GM21390 (cell line): ENCODE data around the gene MUL1.

Experiments
- ATAC-seq: cut with Tn5 transposase; IDR thresholded peaks from one replicate; pipeline ENCODE4 v1.9.1; 2021; ENCODE audit not compliant: unreplicated experiment

The MUL1 gene

DNA sequence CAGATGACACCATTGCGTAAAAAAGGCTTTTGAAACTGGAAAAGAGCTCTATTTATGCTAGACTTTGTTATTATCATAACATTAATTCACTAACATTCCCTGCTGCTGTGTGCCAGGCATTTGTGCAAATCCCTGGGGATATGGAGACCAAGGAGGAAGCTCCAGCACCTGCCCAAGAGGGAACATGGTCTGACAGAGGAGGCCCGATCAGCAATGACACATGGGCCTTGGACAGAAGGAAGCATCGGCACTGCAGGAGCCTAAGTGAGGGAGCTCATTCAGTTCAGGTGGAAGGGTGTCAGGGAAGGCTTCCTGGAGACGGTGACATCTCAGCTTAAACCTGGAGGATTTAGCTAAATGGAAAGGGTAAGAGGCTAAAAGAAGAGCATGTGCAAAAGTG is 35.8 kb downstream of the MUL1 start:
- ATAC-seq, result no peak

DNA sequence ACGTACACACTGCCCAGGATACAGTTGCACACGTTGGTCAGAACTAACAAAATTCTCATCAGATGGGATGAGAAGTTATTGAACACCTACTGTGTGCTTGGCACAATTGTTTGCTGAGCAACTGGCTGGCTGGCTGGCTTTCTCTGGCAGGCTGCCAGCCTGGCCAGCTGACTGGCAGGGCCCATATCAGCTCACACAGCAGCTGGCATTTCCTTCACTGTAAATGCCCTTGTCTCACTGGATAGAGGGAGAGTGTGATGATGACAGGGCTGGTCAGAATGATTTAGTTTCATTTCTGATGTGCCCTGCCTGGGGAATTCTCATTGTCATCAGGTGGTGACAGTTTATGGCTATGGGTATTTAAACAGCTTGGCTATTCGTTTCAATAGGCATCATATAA is 37.8 kb downstream of the MUL1 start:
- no peak for ATAC-seq

DNA sequence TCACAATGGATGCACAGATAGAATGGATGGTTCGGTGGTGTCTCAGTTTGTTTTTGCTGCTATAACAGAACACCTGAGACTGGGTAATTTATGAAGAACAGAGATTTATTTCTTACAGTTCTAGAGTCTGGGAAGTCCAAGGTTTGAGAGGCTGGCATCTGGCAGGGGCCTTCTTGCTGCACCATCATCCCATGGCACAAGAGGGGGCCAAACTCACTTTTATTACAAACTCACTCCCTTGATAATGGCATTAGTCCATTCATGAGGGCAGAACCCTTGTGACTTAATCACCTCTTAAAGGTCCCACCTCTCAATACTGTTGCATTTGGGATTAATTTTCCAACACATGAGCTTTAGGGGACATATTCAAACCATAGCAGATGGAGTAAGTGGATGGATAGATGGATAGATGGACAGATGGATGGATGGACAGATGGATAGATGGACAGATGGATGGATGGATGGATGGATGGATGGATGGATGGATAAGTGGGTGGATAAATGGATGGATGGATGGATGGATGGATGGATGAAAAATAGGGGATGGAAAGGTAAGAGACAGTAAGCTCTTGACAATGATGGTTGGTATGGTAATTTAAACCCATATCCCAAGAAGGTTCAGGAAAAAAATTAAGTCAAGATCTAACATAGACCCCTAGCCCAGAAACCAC is 38.4 kb downstream of the MUL1 start:
- no peak for ATAC-seq

GRCh38 chr1:20466273-20466672 is 41.7 kb downstream of the MUL1 start:
- no peak for ATAC-seq

- no peak for ATAC-seq
Observed at GRCh38 chr1:20465187-20465586, 42.8 kb downstream of the MUL1 start.

DNA sequence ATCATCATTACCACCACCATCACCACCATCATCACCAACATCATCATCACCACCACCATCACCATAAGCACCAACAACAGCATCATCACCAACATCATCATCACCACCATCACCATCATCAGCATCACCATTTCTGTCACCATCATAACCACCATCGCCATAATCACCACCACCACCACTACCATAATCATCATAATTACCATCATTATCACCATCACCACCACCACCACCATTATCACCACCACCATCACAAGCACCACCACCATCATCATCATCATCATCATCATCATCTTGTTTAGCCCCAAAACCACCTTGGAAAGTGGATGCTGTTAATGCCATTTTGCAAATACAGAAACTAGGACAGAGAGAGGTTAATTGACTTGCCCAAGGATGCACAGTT is 44.4 kb downstream of the MUL1 start:
- ATAC-seq, result no peak

- no peak for ATAC-seq
Observed at GRCh38 chr1:20462397-20462796, 45.6 kb downstream of the MUL1 start.

DNA sequence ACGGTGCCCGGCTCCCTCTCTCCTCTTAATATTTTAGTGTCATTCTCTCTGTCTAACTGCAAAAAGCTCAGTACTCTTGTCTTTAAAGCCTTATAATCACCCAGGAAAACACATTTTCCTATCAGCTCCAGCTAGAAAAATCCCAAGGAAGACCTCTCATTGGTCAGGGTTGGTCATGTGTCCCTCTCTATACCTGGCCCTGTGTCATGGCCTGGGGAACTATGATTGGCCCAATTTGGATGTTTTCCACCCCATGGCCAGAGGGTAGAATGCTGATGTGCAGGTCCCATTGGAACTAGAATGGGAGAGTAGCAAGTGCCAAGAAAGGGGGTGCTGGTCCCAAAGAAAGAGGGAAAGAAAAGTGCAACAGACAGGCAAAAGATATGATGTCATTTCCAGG is 49.2 kb downstream of the MUL1 start:
- no peak for ATAC-seq

- ATAC-seq, result no peak
Observed at GRCh38 chr1:20454004-20454403, 53.9 kb downstream of the MUL1 start.

- no peak for ATAC-seq
Observed at GRCh38 chr1:20449735-20450311, 58.1 kb downstream of the MUL1 start.
